Fibroblast of villous mesenchyme (primary cell): ENCODE results near the gene CA9. TPM values are rescaled to one million over a fixed set of nuclear protein-coding genes. Genes with fewer than 3 reads are reported as not detected.

Experiments
- DNase-seq: peaks from one replicate; pipeline ENCODE4 v3.0.0-alpha.2; 2010; ENCODE audit warnings: low read depth
- H3K4me3 ChIP-seq: 2 replicates; pipeline ENCODE4 v1.5.1; 2011; ENCODE audit warnings: low read depth, mild to moderate bottlenecking, low read length
- CTCF ChIP-seq: IDR thresholded peaks from 2 replicates; pipeline ENCODE4 v1.5.1; 2012; ENCODE audit warnings: low read depth, mild to moderate bottlenecking, low read length; ENCODE audit not compliant: insufficient read depth
- small RNA-seq: library from RNA; depleted of rRNA; stranded (forward); fragments of <200 nt; gene quantifications from one replicate; pipeline ENCODE3, GENCODE V24; 2012
- total RNA-seq: library from RNA; depleted of rRNA; stranded (reverse); fragments of >200 nt; gene quantifications from 2 replicates; pipeline ENCODE4 v1.2.3, GENCODE V29; 2012

The CA9 gene
- total RNA-seq, 1 donor = not detected

GRCh38 chr9:35728041-35728971 is 54.6 kb downstream of the CA9 start:
- TF ChIP-seq CTCF = no peak
- peak overlapping the region; percentile 88 for H3K4me3 ChIP-seq
- peak; percentile 88 for DNase-seq

GRCh38 chr9:35729101-35729500 is 55.4 kb downstream of the CA9 start:
- TF ChIP-seq CTCF = no peak
- no peak for DNase-seq

GRCh38 chr9:35729700-35730485 is 56.2 kb downstream of the CA9 start:
- DNase-seq = peak; percentile 86
- peak overlapping the region; percentile 88 for H3K4me3 ChIP-seq
- TF ChIP-seq CTCF = peak; percentile 62

More at GRCh38 chr9:35729101-35729500, 55.4 kb downstream of the CA9 start:
- peak overlapping the region; percentile 88 for H3K4me3 ChIP-seq

- DNase-seq = no peak
- peak overlapping the region; percentile 88 for H3K4me3 ChIP-seq
- no peak for TF ChIP-seq CTCF
Measured at GRCh38 chr9:35730486-35730854, 56.7 kb downstream of the CA9 start.

Small RNA genes lying within 50 kb of the gene (small RNA-seq; reads per million reads assigned to genes)
- not detected for gene RMRP
- not detected for gene RN7SL22P

Other genes with a start within 250 kb of the CA9 start
- 24.2 and 33.2 TPM in 2 replicates for gene RUSC2, start 183.8 kb upstream of the CA9 start, total RNA-seq
- 13.0 and 13.2 TPM in 2 replicates for gene TESK1, start 68.7 kb upstream of the CA9 start, total RNA-seq
- 0.86 and 1.3 TPM in 2 replicates for gene CD72, start 55.5 kb upstream of the CA9 start, total RNA-seq
- under 0.01 TPM in 1 of 2 replicates, not detected in the other for gene SIT1, start 23.0 kb upstream of the CA9 start, total RNA-seq
- gene RMRP, start 15.9 kb upstream of the CA9 start, total RNA-seq = 103,191 and 163,599 TPM in 2 replicates
- 18.1 and 18.7 TPM in 2 replicates for gene CCDC107, start 15.6 kb upstream of the CA9 start, total RNA-seq
- gene ARHGEF39, start 8.7 kb upstream of the CA9 start, total RNA-seq = 0.97 and 3.0 TPM in 2 replicates
- gene TPM2, start 16.0 kb downstream of the CA9 start, total RNA-seq = 1,636 and 1,893 TPM in 2 replicates
- gene TLN1, start 58.3 kb downstream of the CA9 start, total RNA-seq = 369 and 428 TPM in 2 replicates
- gene CREB3, start 58.7 kb downstream of the CA9 start, total RNA-seq = 107 and 126 TPM in 2 replicates
- 29.0 and 38.4 TPM in 2 replicates for gene GBA2, start 75.3 kb downstream of the CA9 start, total RNA-seq
- 14.8 and 17.7 TPM in 2 replicates for gene RGP1, start 75.4 kb downstream of the CA9 start, total RNA-seq
- gene MSMP, start 80.3 kb downstream of the CA9 start, total RNA-seq = not detected in 2 replicates
- 16.4 and 19.9 TPM in 2 replicates for gene NPR2, start 117.7 kb downstream of the CA9 start, total RNA-seq
- gene SPAG8, start 138.3 kb downstream of the CA9 start, total RNA-seq = 0.32 and 0.86 TPM in 2 replicates
- 13.8 and 27.4 TPM in 2 replicates for gene HINT2, start 141.1 kb downstream of the CA9 start, total RNA-seq
- not detected in 2 replicates for gene FAM221B, start 154.8 kb downstream of the CA9 start, total RNA-seq
- 0.86 and 1.9 TPM in 2 replicates for gene TMEM8B, start 155.3 kb downstream of the CA9 start, total RNA-seq
- not detected in 2 replicates for gene OR13J1, start 196.5 kb downstream of the CA9 start, total RNA-seq
- gene HRCT1, start 232.3 kb downstream of the CA9 start, total RNA-seq = 0.43 and 0.97 TPM in 2 replicates
- gene SPAAR, start 235.6 kb downstream of the CA9 start, total RNA-seq = not detected in 2 replicates